Measurements from ENCODE around the gene PTPMT1.

PTPMT1 gene

GRCh38 chr11:47532597-47533213, 32.7 kb upstream of the PTPMT1 start:
- Mint-ChIP-seq H3K27ac (no peak overlapping the region), H3K36me3 (ENCODE audit: low read depth) (peaks cover 30% of the 10 kb centered on the region), H3K4me1 (peaks cover 27% of the 10 kb centered on the region), H3K27me3 (ENCODE audit: low read depth, poor library complexity) (no peaks in the 10 kb centered on the region), H3K9me3 (no peaks in the 10 kb centered on the region), H3K4me3 (no peak overlapping the region)
- no peak for DNase-seq
- TF ChIP-seq CTCF (IDR thresholded peaks at IDR 0.05) = no peak

- no peaks in the 10 kb centered on the region for H3K27me3 Mint-ChIP-seq (ENCODE audit: low read depth, poor library complexity)
- peaks cover 29% of the 10 kb centered on the region for H3K4me1 Mint-ChIP-seq
- TF ChIP-seq CTCF (IDR thresholded peaks at IDR 0.05) = no peak
- H3K27ac Mint-ChIP-seq = no peak overlapping the region
- peaks cover 33% of the 10 kb centered on the region for H3K36me3 Mint-ChIP-seq (ENCODE audit: low read depth)
- H3K9me3 Mint-ChIP-seq = peaks cover 2% of the 10 kb centered on the region
- no peak overlapping the region for H3K4me3 Mint-ChIP-seq
- no peak for DNase-seq
Measured at GRCh38 chr11:47533690-47534151, 31.7 kb upstream of the PTPMT1 start.

- Mint-ChIP-seq H3K4me1 (peaks cover 31% of the 10 kb centered on the region), H3K4me3 (no peak overlapping the region), H3K27ac (peak overlapping the region; percentile 94), H3K36me3 (ENCODE audit: low read depth) (peaks cover 42% of the 10 kb centered on the region), H3K9me3 (peaks cover 3% of the 10 kb centered on the region), H3K27me3 (ENCODE audit: low read depth, poor library complexity) (no peaks in the 10 kb centered on the region)
- no peak for DNase-seq
- TF ChIP-seq CTCF (IDR thresholded peaks at IDR 0.05) = no peak
Measured at GRCh38 chr11:47534704-47535251, 30.6 kb upstream of the PTPMT1 start.

GRCh38 chr11:47536915-47537314, 28.5 kb upstream of the PTPMT1 start:
- H3K4me1 Mint-ChIP-seq = peaks cover 25% of the 10 kb centered on the region
- no peak overlapping the region for H3K27ac Mint-ChIP-seq
- no peak overlapping the region for H3K4me3 Mint-ChIP-seq
- no peak for TF ChIP-seq CTCF (IDR thresholded peaks at IDR 0.05)
- peaks cover 3% of the 10 kb centered on the region for H3K9me3 Mint-ChIP-seq
- no peak for DNase-seq
- H3K27me3 Mint-ChIP-seq (ENCODE audit: low read depth, poor library complexity) = no peaks in the 10 kb centered on the region
- H3K36me3 Mint-ChIP-seq (ENCODE audit: low read depth) = peaks cover 45% of the 10 kb centered on the region

- no peak overlapping the region for H3K4me3 Mint-ChIP-seq
- H3K9me3 Mint-ChIP-seq = peaks cover 3% of the 10 kb centered on the region
- no peak for DNase-seq
- peaks cover 49% of the 10 kb centered on the region for H3K36me3 Mint-ChIP-seq (ENCODE audit: low read depth)
- no peak for TF ChIP-seq CTCF (IDR thresholded peaks at IDR 0.05)
- H3K27ac Mint-ChIP-seq = peak overlapping the region; percentile 8
- H3K27me3 Mint-ChIP-seq (ENCODE audit: low read depth, poor library complexity) = no peaks in the 10 kb centered on the region
- peaks cover 14% of the 10 kb centered on the region for H3K4me1 Mint-ChIP-seq
Measured at GRCh38 chr11:47538741-47539565, 26.4 kb upstream of the PTPMT1 start.

Data from nephron progenitor cell (in vitro differentiated cells).